GM23338 (cell line): Measurements from ENCODE around the gene ITPKA. TPM values are rescaled to one million over a fixed set of nuclear protein-coding genes. Genes with fewer than 3 reads are reported as not detected.

Experiments used
- ATAC-seq: fragments of 200-7000 bp; cut with Tn5 transposase; 3 replicates; pipeline ENCODE4 v1.9.1; 2020
- DNase-seq: peaks from one replicate; pipeline ENCODE4 v3.0.0-alpha.2; 2015; ENCODE audit warnings: low spot score
- H2AFZ ChIP-seq: fragments of 200-600 bp; sonication (generic); 2 replicates; pipeline ENCODE4 v1.8.0; 2016; ENCODE audit warnings: antibody characterized with exemption, mild to moderate bottlenecking, moderate library complexity
- H3F3A ChIP-seq: fragments of 200-600 bp; sonication (generic); replicated peaks from 2 replicates; pipeline ENCODE4 v1.8.0; 2017; ENCODE audit warnings: antibody characterized with exemption, mixed run types, low read depth
- H3K27ac ChIP-seq: fragments of 200-600 bp; sonication (generic); 2 replicates; pipeline ENCODE4 v1.6.1; 2016; ENCODE audit warnings: low read depth
- H3K27me3 ChIP-seq: fragments of 200-600 bp; sonication (generic); 2 replicates; pipeline ENCODE4 v1.8.0; 2016; ENCODE audit warnings: mild to moderate bottlenecking, mixed run types, moderate library complexity; ENCODE audit not compliant: insufficient read depth
- H3K36me3 ChIP-seq: fragments of 200-600 bp; sonication (generic); 2 replicates; pipeline ENCODE4 v1.8.0; 2016; ENCODE audit warnings: mild to moderate bottlenecking; ENCODE audit not compliant: insufficient read depth
- H3K4me1 ChIP-seq: fragments of 200-600 bp; sonication (generic); 2 replicates; pipeline ENCODE4 v1.8.0; 2016; ENCODE audit warnings: mild to moderate bottlenecking, moderate library complexity; ENCODE audit not compliant: insufficient read depth
- H3K4me2 ChIP-seq: fragments of 200-600 bp; sonication (generic); 2 replicates; pipeline ENCODE4 v1.7.1; 2017; ENCODE audit warnings: mixed run types
- H3K4me3 ChIP-seq: fragments of 200-600 bp; sonication (generic); 2 replicates; pipeline ENCODE4 v1.6.1; 2016; ENCODE audit warnings: mixed run types
- H3K79me2 ChIP-seq: fragments of 200-600 bp; sonication (generic); replicated peaks from 2 replicates; pipeline ENCODE4 v1.8.0; 2017; ENCODE audit warnings: mild to moderate bottlenecking; ENCODE audit not compliant: insufficient read depth
- H3K9me2 ChIP-seq: fragments of 200-600 bp; sonication (generic); 2 replicates; pipeline ENCODE4 v1.8.0; 2017; ENCODE audit not compliant: insufficient read depth
- H4K20me1 ChIP-seq: fragments of 200-600 bp; sonication (generic); replicated peaks from 2 replicates; pipeline ENCODE4 v1.8.0; 2017; ENCODE audit warnings: mild to moderate bottlenecking; ENCODE audit not compliant: insufficient read depth
- H3K27ac Mint-ChIP-seq: 2 replicates; pipeline ENCODE4 v1.8.0; 2020; ENCODE audit warnings: inconsistent platforms, mild to moderate bottlenecking, moderate library complexity, mixed read lengths
- H3K27me3 Mint-ChIP-seq: 3 replicates; pipeline ENCODE4 v1.8.0; 2022; ENCODE audit warnings: low read depth, mild to moderate bottlenecking, moderate library complexity, mixed read lengths, inconsistent platforms; ENCODE audit not compliant: insufficient read depth, poor library complexity
- H3K36me3 Mint-ChIP-seq: 3 replicates; pipeline ENCODE4 v1.8.0; 2021; ENCODE audit warnings: low read depth, mild to moderate bottlenecking, inconsistent platforms, moderate library complexity, mixed read lengths
- H3K4me1 Mint-ChIP-seq: 3 replicates; pipeline ENCODE4 v1.8.0; 2020; ENCODE audit warnings: mild to moderate bottlenecking, inconsistent platforms, mixed read lengths
- H3K4me3 Mint-ChIP-seq: 3 replicates; pipeline ENCODE4 v1.8.0; 2021; ENCODE audit warnings: moderate library complexity, mild to moderate bottlenecking, inconsistent platforms, mixed read lengths
- H3K9me3 Mint-ChIP-seq: 3 replicates; pipeline ENCODE4 v1.8.0; 2020; ENCODE audit warnings: moderate library complexity, mild to moderate bottlenecking, inconsistent platforms, mixed read lengths
- CREB1 ChIP-seq: fragments of 250-450 bp; sonication (Bioruptor Pico); IDR thresholded peaks from 2 replicates; pipeline ENCODE4 v1.5.0; 2020; ENCODE audit warnings: low read depth, mild to moderate bottlenecking, moderate library complexity
- CTCF ChIP-seq, 2 experiments: fragments of 200-600 bp in 1 of 2; sonication (generic) in 1 of 2; conservative IDR thresholded peaks; 2 replicates each; pipeline versions ENCODE4 v1.5.1 to v1.6.1; 2016 to 2017; ENCODE audit warnings: antibody characterized with exemption in 2 of 2, low read depth in 2 of 2, mild to moderate bottlenecking in 2 of 2, moderate library complexity in 1 of 2
- EZH2 ChIP-seq: fragments of 200-600 bp; sonication (generic); IDR thresholded peaks from one replicate; pipeline ENCODE4 v1.8.0; 2017; ENCODE audit warnings: antibody characterized with exemption, mild to moderate bottlenecking, low read depth; ENCODE audit not compliant: unreplicated experiment
- EZH2phosphoT487 ChIP-seq: fragments of 200-600 bp; sonication (generic); IDR thresholded peaks from one replicate; pipeline ENCODE4 v1.8.1; 2018; ENCODE audit warnings: antibody characterized with exemption; ENCODE audit not compliant: unreplicated experiment
- JUNB ChIP-seq: IDR thresholded peaks from one replicate; pipeline ENCODE4 v1.6.1; 2016; ENCODE audit warnings: antibody characterized with exemption; ENCODE audit not compliant: unreplicated experiment
- NANOG ChIP-seq: IDR thresholded peaks from 2 replicates; pipeline ENCODE4 v1.6.1; 2016; ENCODE audit warnings: antibody characterized with exemption, borderline replicate concordance
- STAT1 ChIP-seq: IDR thresholded peaks from one replicate; pipeline ENCODE4 v1.6.1; 2016; ENCODE audit warnings: antibody characterized with exemption; ENCODE audit not compliant: unreplicated experiment
- polyA plus RNA-seq: library from polyadenylated mRNA; unstranded; fragments of >200 nt; fragmentation: Nextera tagmentation; extraction: Ambion mirVana; gene quantifications from 2 replicates; pipeline ENCODE4 v1.2.1, GENCODE V29; 2016
- total RNA-seq: library from RNA; depleted of rRNA; stranded (reverse); fragments of >200 nt; shearing (Covaris generic); gene quantifications from 2 replicates; pipeline ENCODE4 v1.2.3, GENCODE V29; 2014
- TF ChIP-seq, protein P1 (sequence below): IDR thresholded peaks from 2 replicates; pipeline ENCODE4 v1.6.1; 2016; ENCODE audit warnings: antibody characterized with exemption
- TF ChIP-seq, protein P2 (sequence below): fragments of 250-450 bp; sonication (Bioruptor Pico); IDR thresholded peaks from 2 replicates; pipeline ENCODE4 v1.5.0; 2020; ENCODE audit warnings: mild to moderate bottlenecking, moderate library complexity

The ITPKA gene
- total and polyA plus RNA-seq, 2 experiments from 2014 or later: 0.55 to 2.1 TPM

DNA sequence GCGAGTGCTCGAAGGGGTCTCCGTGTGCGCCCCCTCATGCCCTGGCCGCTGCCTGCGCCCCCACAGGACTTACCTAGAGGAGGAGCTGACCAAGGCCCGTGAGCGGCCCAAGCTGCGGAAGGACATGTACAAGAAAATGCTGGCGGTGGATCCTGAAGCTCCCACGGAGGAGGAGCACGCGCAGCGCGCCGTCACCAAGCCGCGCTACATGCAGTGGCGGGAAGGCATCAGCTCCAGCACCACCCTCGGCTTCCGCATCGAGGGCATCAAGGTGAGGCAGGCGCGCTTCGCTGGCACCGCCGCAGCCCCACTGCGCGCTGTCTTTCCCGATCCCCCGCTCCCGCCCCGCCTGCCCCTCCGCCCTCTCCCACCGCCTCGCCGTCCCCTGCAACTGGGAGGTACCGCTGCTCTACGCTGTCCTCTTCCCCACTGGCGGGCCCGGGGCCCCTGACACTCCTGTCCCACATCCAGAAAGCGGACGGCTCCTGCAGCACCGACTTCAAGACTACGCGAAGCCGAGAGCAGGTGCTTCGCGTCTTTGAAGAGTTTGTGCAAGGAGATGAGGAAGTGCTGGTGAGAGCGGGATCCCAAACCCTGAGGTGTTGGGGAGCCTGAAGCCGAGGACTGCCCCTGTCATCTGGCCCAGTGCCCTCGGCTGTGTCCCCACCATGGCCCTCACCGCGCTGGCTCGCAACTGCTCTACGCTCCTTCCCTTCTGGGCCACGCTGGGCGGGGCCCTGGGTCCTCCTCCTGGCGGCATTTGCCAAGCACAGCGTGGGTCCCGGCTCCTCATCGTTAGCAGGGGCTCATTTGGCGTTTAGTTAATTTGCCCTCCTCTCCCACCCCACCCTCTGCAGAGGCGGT lies 8.5 kb downstream of the ITPKA start (continued):
- TF ChIP-seq CTCF (conservative IDR thresholded peaks at IDR 0.05; ENCODE audit: low read depth in 2 of 2) (no peak), STAT1 (no peak), EZH2 (no peak)
- TF ChIP-seq, protein P1, sequence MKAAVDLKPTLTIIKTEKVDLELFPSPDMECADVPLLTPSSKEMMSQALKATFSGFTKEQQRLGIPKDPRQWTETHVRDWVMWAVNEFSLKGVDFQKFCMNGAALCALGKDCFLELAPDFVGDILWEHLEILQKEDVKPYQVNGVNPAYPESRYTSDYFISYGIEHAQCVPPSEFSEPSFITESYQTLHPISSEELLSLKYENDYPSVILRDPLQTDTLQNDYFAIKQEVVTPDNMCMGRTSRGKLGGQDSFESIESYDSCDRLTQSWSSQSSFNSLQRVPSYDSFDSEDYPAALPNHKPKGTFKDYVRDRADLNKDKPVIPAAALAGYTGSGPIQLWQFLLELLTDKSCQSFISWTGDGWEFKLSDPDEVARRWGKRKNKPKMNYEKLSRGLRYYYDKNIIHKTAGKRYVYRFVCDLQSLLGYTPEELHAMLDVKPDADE: no peak

DNA sequence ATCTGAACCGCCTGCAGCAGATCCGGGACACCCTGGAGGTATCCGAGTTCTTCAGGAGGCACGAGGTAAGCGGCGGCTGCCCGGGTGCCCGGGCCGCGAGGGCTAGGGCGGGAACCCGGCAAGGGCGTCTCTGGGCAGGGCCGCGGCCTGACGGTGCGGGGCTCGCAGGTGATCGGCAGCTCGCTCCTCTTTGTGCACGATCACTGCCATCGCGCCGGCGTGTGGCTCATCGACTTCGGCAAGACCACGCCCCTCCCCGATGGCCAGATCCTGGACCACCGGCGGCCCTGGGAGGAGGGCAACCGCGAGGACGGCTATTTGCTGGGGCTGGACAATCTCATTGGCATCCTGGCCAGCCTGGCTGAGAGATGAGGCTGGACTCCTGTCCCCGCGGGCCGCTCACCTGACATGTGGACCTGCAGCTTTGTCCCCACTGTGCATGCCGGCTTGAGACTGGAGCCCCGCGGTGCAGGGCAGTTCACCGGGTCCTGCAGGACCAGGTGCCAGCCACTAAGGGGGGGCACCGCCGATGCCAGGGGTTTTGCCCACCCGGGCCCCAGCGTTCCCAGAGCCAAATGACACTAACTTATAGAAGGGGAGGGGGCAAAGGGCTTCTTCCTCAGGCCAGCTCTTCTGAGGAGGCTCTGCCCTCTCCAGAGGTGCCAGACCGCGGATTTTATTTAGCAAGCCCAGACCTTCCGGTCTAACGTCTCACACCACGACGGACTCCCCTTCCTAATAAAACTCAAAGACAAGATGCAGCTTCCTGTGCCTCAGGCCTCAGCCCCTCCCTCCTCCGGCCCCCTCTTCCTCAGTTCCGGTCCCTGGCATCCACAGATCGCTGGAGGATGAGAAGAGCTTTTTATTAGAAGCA lies 9.4 kb downstream of the ITPKA start:
- Histone ChIP-seq H3K79me2 (no peaks in the 10 kb centered on the region), H3K4me1 (peaks cover 13% of the 10 kb centered on the region), H3K4me2 (peak overlapping the region; percentile 90), H3K9me2 (no peaks in the 10 kb centered on the region), H2AFZ (peak overlapping the region; percentile 87), H3F3A (peaks cover 11% of the 10 kb centered on the region; the same call in 1 of the 2 replicates), H3K27ac (no peak overlapping the region), H3K27me3 (peaks cover 99% of the 10 kb centered on the region), H3K36me3 (no peaks in the 10 kb centered on the region), H3K4me3 (peak overlapping the region; percentile 63), H4K20me1 (peaks cover 12% of the 10 kb centered on the region; the same call in 1 of the 2 replicates)
- ATAC-seq (peak; percentile 64), DNase-seq (peak; percentile 75)
- no peaks in the 10 kb centered on the region for H3K36me3 Mint-ChIP-seq
- no peak overlapping the region for H3K27ac Mint-ChIP-seq
- H3K27me3 Mint-ChIP-seq: peaks cover 92% of the 10 kb centered on the region
- no peaks in the 10 kb centered on the region; the same call in 2 of the 3 replicates for H3K9me3 Mint-ChIP-seq
- peaks cover 13% of the 10 kb centered on the region; the same call in 2 of the 3 replicates for H3K4me1 Mint-ChIP-seq
- H3K4me3 Mint-ChIP-seq: peak overlapping the region; percentile 58
- TF ChIP-seq STAT1 (no peak), EZH2phosphoT487 (no peak), JUNB (no peak), CREB1 (CRISPR knock-in tag) (no peak), NANOG (no peak)
- TF ChIP-seq, protein P2, sequence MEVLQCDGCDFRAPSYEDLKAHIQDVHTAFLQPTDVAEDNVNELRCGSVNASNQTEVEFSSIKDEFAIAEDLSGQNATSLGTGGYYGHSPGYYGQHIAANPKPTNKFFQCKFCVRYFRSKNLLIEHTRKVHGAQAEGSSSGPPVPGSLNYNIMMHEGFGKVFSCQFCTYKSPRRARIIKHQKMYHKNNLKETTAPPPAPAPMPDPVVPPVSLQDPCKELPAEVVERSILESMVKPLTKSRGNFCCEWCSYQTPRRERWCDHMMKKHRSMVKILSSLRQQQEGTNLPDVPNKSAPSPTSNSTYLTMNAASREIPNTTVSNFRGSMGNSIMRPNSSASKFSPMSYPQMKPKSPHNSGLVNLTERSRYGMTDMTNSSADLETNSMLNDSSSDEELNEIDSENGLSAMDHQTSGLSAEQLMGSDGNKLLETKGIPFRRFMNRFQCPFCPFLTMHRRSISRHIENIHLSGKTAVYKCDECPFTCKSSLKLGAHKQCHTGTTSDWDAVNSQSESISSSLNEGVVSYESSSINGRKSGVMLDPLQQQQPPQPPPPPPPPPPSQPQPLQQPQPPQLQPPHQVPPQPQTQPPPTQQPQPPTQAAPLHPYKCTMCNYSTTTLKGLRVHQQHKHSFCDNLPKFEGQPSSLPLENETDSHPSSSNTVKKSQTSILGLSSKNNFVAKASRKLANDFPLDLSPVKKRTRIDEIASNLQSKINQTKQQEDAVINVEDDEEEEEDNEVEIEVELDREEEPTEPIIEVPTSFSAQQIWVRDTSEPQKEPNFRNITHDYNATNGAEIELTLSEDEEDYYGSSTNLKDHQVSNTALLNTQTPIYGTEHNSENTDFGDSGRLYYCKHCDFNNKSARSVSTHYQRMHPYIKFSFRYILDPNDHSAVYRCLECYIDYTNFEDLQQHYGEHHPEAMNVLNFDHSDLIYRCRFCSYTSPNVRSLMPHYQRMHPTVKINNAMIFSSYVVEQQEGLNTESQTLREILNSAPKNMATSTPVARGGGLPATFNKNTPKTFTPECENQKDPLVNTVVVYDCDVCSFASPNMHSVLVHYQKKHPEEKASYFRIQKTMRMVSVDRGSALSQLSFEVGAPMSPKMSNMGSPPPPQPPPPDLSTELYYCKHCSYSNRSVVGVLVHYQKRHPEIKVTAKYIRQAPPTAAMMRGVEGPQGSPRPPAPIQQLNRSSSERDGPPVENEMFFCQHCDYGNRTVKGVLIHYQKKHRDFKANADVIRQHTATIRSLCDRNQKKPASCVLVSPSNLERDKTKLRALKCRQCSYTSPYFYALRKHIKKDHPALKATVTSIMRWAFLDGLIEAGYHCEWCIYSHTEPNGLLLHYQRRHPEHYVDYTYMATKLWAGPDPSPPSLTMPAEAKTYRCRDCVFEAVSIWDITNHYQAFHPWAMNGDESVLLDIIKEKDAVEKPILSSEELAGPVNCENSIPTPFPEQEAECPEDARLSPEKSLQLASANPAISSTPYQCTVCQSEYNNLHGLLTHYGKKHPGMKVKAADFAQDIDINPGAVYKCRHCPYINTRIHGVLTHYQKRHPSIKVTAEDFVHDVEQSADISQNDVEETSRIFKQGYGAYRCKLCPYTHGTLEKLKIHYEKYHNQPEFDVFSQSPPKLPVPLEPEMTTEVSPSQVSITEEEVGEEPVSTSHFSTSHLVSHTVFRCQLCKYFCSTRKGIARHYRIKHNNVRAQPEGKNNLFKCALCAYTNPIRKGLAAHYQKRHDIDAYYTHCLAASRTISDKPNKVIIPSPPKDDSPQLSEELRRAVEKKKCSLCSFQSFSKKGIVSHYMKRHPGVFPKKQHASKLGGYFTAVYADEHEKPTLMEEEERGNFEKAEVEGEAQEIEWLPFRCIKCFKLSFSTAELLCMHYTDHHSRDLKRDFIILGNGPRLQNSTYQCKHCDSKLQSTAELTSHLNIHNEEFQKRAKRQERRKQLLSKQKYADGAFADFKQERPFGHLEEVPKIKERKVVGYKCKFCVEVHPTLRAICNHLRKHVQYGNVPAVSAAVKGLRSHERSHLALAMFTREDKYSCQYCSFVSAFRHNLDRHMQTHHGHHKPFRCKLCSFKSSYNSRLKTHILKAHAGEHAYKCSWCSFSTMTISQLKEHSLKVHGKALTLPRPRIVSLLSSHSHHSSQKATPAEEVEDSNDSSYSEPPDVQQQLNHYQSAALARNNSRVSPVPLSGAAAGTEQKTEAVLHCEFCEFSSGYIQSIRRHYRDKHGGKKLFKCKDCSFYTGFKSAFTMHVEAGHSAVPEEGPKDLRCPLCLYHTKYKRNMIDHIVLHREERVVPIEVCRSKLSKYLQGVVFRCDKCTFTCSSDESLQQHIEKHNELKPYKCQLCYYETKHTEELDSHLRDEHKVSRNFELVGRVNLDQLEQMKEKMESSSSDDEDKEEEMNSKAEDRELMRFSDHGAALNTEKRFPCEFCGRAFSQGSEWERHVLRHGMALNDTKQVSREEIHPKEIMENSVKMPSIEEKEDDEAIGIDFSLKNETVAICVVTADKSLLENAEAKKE (CRISPR knock-in tag): no peak
